Stimulated activated CD4-positive, alpha-beta T cell treated with anti-CD3 and anti-CD28 coated beads, Interleukin-4, amount 100 ng/mL, for 48 hours (primary cell): ENCODE results near the gene WNT7B.

ENCODE experiments used
- DNase-seq, 2 donors: peaks; one replicate each; pipeline ENCODE4 v3.0.0-alpha.2; 2020; ENCODE audit warnings: low read depth in 2 of 2

WNT7B gene

DNA sequence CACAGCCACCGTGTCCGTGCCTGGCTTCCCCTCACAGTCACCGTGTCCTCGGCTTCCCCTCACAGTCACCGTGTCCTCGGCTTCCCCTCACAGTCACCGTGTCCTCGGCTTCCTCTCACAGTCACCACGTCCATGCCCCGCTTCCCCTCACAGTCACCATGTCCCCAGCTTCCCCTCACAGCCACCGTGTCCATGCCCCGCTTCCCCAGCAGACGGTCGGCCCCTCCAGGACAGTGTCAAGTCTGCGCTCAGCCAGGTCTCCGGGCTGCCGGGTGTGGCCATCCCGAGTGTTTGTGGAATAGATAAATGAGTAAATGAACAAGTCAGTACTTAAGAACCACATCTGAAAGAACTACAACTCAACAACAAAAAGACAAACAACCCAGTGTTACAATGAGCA is 23.8 kb downstream of the WNT7B start:
- DNase-seq: no peak

GRCh38 chr22:45952553-45952952 is 24.4 kb downstream of the WNT7B start:
- no peak for DNase-seq

DNA sequence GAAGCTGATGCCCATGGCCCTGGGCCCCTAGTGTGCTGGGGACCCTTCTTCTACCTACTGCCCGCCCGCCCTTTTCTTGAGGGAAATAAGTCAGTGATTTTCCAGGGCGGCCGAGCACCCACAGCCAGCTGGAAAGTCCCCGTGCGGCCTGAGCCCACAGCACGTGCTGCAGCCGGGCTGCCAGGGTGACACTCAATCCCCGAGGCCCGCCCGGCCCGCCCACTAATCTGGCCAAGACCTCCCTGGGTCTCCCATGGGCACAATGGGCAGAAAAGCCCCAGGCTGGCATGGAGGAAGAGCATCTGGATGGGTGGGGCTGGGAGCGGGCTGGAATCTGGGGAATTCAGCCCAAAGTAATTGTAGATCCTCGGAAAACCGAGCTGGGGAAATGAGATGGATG is 24.8 kb downstream of the WNT7B start:
- DNase-seq: no peak

GRCh38 chr22:45949891-45950290 is 27.1 kb downstream of the WNT7B start:
- DNase-seq: no peak

DNA sequence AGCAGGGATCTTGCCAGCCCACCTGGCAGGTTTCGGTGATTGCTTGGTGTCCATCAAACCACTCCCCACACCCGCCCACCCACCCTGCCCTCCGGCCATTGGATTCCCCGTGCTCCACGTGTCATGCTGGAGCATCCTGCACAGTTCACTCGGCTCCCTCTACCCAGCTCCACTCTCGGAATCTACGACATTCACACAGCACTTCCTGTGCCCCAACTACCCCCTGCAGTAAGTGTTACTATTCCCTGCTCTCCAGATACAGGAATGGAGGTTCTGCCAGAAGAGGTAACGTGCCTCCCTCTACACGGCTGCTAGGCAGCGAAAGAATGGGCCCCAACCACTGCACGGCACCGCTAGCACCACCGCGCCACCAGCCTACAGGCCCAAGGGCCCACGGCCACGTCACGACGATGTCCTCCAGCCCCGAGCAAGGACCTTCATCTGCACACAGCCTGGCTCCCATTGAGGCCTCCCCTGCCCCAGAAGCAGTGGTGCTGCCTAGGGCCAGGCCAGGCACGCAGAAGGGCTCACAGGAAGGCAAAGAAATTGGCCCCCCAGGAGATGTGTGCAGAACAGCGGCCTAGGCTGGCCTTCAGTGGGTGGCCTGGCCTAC is 27.6 kb downstream of the WNT7B start:
- DNase-seq: no peak

DNA sequence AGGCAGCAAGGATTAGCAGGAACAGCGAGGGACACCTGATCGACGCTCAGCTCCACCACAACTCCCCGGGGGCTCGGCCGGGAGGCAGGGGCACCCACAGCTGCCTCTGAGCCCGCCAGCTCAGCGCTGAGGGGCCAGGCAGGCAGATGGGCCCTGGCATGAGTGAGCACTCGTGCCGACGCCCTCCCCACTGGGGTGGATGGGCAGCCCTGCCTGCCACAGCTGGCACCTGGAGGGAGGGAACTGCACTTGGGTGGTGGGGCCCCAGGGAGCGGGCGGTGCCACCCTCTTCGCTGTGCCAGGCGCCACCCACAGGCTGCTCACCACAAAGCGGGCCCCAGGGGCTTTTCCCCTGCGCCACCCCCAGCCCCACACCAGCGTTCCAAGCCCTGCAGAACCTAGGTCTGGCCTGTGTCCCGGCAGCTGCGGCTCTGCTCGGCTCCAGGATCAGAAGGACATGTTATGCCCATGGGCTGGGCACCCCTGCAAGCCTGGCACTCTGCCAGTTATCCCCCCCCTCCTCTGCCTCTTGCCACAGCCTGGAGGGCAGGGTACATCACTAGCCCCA is 28.8 kb downstream of the WNT7B start:
- DNase-seq: no peak

DNA sequence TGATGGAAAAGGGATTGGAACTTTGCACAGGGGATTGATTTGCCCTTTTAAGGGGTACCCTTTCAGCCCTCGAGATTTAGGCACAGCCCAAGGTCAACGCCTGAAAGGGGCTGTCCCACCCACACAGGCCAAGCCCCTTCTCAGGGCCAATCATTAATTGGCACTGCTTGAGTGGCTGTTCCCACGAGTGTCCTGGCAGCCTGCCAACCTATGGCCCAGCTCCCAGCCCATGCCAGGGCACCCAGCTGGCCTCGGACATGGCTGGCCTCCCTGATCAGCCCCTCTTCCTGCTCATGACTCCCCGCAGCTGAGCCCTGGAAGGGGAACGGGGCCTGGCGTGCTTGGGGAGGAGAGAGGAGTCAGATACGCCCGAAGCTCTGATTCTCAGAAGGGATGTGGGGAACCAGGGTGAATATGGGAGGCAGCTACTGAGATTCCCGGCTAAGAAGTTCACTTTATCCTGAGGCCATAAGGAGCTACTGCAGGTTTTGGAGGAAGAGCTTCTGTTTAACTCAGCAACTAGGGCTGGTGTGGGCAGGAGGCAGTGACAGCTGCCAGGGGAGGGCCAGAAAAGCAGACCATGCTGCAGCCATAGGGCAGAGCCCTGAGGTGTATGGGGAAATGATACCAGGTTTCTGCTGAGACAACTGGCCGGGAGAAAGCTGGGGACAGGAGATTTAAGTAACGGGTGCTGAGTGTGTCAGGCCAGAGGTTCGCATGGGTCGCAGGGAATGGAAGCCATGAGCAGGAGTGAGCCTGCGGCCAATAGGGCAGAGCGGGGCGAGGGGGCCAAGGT is 30.0 kb downstream of the WNT7B start:
- no peak for DNase-seq

DNA sequence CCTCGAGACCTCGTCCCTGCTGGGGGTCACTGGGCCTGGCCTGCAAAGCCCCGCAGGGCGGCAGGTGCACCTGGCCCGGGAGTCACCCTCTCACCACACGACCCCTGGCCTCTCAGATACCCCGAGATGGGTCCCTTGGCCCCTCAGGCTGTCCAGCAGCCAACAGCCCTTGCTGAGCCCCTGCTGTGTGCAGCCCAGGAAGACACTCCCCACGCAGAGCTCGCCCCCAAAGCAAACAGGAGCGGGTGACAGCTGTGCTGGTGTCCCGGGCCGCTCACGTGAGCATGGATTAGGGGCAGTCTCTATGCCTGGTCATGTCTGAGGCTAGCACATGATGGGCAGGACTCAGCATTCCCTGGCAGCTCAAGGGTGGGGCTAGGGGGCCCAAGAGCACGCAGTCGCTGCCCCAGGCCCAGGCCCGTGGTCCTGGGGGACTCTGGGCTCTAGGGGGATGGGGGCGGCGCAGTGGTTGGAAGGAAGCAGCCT is 31.3 kb downstream of the WNT7B start:
- DNase-seq: no peak

GRCh38 chr22:45942787-45943493 is 34.0 kb downstream of the WNT7B start:
- DNase-seq: no peak

- DNase-seq: no peak
Measured at GRCh38 chr22:45942344-45942743, 34.6 kb downstream of the WNT7B start.

GRCh38 chr22:45938913-45939312 is 38.0 kb downstream of the WNT7B start:
- no peak for DNase-seq

DNA sequence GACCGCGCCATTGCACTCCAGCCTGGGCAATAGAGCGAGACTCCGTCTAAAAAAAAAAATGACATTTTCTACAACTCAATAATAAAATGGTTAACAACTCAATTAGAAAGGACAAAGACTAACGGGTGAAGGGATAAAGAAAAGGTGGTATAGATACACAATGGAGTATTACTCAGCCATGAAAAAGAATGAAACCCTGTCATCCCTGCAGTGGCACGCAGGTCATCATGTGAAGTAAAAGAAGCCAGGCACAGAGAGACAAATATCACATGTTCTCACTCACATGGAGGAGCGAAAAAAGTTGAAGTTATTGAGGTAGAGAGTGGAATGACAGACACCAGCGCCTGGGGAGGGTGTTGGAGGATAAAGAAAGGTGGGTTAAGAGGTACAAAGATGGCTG is 39.0 kb downstream of the WNT7B start:
- no peak for DNase-seq

- DNase-seq: no peak
Measured at GRCh38 chr22:45935573-45935972, 41.4 kb downstream of the WNT7B start.

- no peak for DNase-seq
Measured at GRCh38 chr22:45934659-45935341, 42.2 kb downstream of the WNT7B start.

- DNase-seq: no peak
Measured at GRCh38 chr22:45934168-45934564, 42.8 kb downstream of the WNT7B start.

DNA sequence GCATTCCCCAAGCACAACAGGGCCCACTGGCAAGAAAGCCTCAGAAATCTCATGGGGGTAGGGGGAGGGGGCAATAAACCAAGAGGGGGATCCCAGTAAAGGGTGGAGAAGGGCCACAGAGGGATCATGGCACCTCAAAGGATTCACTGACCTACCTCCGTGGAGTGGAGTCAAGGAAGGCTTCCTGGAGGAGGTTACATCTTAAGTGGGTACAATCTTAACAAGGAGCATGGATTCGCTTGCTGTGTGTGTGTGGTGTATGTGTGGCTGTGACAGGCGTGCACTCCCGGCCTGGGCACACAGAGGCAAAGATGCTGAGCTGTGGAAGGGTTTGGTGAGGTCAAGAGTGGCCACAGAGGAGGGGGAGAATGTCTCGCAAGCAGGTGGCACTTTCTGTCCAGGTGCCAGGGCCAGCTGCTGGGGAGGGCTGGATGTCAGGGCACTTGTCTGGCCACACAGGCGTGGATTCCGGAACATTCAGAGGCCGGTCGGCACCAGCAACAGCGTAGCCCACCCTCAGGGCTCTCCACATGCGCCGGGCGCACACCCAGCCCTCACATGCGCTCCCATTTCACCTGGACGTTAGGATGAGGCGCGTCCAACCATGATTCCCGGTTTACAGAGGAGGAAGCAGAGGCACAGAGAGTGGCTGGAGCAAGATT is 43.3 kb downstream of the WNT7B start:
- DNase-seq: no peak

DNA sequence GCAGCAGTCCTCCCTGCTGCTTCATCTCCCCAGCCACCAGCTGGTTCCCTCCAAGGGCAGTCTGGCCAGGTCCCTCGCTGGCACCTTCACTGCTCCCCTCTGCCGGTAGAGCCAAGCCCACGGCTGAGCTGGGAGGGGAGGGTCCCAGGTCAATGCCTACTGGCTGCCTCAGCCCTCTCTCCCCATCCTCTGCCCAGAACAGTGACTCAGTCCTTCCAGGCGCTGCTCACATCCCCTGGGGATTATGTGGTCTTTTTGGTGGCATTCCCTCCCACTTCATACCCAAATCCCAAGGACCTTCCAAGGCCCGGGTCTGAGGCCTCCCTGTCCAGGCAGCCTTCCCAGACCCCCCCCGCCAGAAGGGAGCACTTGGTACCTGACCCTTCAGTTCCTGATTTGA is 44.9 kb downstream of the WNT7B start:
- DNase-seq: no peak

DNA sequence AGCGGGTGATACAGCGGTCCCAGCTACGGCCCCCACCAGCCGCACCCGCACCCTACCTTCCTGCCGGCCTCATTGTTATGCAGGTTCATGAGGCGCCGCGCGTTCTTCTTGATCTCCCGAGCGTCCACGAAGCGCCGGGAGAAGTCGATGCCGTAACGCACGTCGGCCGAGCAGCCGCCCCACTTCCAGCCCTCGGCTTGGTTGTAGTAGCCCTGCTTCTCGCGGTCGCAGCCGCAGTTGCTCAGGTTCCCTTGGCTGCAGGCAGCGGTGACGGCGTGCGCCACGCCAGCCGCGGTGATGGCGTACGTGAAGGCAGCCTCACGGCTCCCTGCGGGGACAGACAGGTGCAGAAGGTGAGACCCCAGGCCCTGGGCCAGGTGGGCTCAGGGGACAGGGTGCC is 45.9 kb downstream of the WNT7B start:
- no peak for DNase-seq

- DNase-seq: no peak
Measured at GRCh38 chr22:45930324-45930723, 46.6 kb downstream of the WNT7B start.

DNA sequence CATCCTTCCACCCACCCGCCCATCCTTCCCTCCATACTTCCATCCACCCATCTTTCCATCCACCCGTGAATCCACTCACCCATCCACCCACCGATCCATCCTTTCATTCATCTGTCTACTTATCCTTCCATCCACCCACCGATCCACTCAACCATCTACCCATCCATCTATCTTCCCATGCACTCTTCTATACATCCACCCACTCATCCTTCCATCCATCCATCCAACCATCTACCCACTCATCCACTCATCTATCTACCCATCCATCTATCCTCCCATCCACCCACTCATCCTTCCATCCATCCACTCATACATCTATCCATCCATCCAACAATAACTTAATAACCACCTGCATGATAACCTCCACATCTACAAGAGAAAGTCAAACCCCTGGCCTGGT is 47.3 kb downstream of the WNT7B start:
- no peak for DNase-seq

GRCh38 chr22:45928726-45929368 is 48.1 kb downstream of the WNT7B start:
- no peak for DNase-seq
